K562 (cell line): ENCODE measurements around the gene PSMC1. TPM values are rescaled to one million over a fixed set of nuclear protein-coding genes. Genes with fewer than 3 reads are reported as not detected.

ENCODE experiments used
- ARID2 ChIP-seq: fragments of 450-650 bp; IDR thresholded peaks from 2 replicates; pipeline ENCODE4 v1.6.1; 2017; ENCODE audit warnings: antibody characterized with exemption, mild to moderate bottlenecking
- CBFA2T2 ChIP-seq: fragments of 450-650 bp; conservative IDR thresholded peaks from 2 replicates; pipeline ENCODE4 v1.6.1; 2017; ENCODE audit warnings: mild to moderate bottlenecking
- CBFB ChIP-seq: sonication (generic); formaldehyde crosslinking; IDR thresholded peaks from 2 replicates; pipeline ENCODE4 v1.4.0; 2020; ENCODE audit warnings: mild to moderate bottlenecking, missing genetic modification reagents
- CC2D1A ChIP-seq: fragments of 450-650 bp; IDR thresholded peaks from 2 replicates; pipeline ENCODE4 v1.6.1; 2017; ENCODE audit warnings: mild to moderate bottlenecking
- CEBPB ChIP-seq: fragments of 450-650 bp; IDR thresholded peaks from 2 replicates; pipeline ENCODE4 v1.6.1; 2016; ENCODE audit warnings: missing genetic modification characterization, missing compliant biosample characterization
- E2F1 ChIP-seq: sonication (generic); formaldehyde crosslinking; IDR thresholded peaks from 2 replicates; pipeline ENCODE4 v1.8.1; 2023; ENCODE audit warnings: mild to moderate bottlenecking, missing genetic modification reagents, moderate library complexity
- FOS ChIP-seq: IDR thresholded peaks from 3 replicates; pipeline ENCODE4 v1.6.1; 2011; ENCODE audit not compliant: insufficient read length; ENCODE audit errors: extremely low read depth
- FOXP4 ChIP-seq: sonication (generic); formaldehyde crosslinking; IDR thresholded peaks from 2 replicates; pipeline ENCODE4 v1.8.0; 2022; ENCODE audit warnings: mild to moderate bottlenecking, missing genetic modification reagents, borderline replicate concordance
- GATAD2A ChIP-seq: fragments of 450-650 bp; IDR thresholded peaks from 2 replicates; pipeline ENCODE4 v1.6.1; 2017
- GATAD2B ChIP-seq: fragments of 450-650 bp; IDR thresholded peaks from 2 replicates; pipeline ENCODE4 v1.6.1; 2017; ENCODE audit warnings: mild to moderate bottlenecking, borderline replicate concordance
- GTF2E2 ChIP-seq: fragments of 200-800 bp; sonication (Bioruptor generic); IDR thresholded peaks from 2 replicates; pipeline ENCODE4 v1.6.1; 2016; ENCODE audit warnings: missing genetic modification characterization, missing compliant biosample characterization
- HDAC1 ChIP-seq, 2 experiments: fragments of 450-650 bp; IDR thresholded peaks; 2 replicates each; pipeline ENCODE4 v1.6.1; 2016 to 2017; ENCODE audit warnings: inconsistent platforms in 1 of 2, mild to moderate bottlenecking in 1 of 2, moderate library complexity in 1 of 2
- HDAC8 ChIP-seq: fragments of 450-650 bp; IDR thresholded peaks from 2 replicates; pipeline ENCODE4 v1.6.1; 2016; ENCODE audit warnings: mild to moderate bottlenecking, missing genetic modification characterization, moderate library complexity, missing compliant biosample characterization
- JUNB ChIP-seq: fragments of 450-650 bp; formaldehyde crosslinking; conservative IDR thresholded peaks from 2 replicates; pipeline ENCODE4 v1.4.0; 2020; ENCODE audit warnings: mild to moderate bottlenecking
- NCOA6 ChIP-seq: fragments of 450-650 bp; IDR thresholded peaks from 2 replicates; pipeline ENCODE4 v1.6.1; 2017; ENCODE audit warnings: mild to moderate bottlenecking
- PCBP2 ChIP-seq: fragments of 200-400 bp; formaldehyde crosslinking; IDR thresholded peaks from 2 replicates; pipeline ENCODE4 v1.6.1; 2018; ENCODE audit warnings: low read length, low read depth, mild to moderate bottlenecking, moderate library complexity; ENCODE audit not compliant: poor library complexity, severe bottlenecking
- SRSF9 ChIP-seq: fragments of 200-400 bp; formaldehyde crosslinking; IDR thresholded peaks from 2 replicates; pipeline ENCODE4 v1.6.1; 2017; ENCODE audit warnings: low read depth, low read length, borderline replicate concordance
- SUPT5H ChIP-seq: fragments of 450-650 bp; IDR thresholded peaks from 2 replicates; pipeline ENCODE4 v1.6.1; 2016
- TGIF2 ChIP-seq: sonication (generic); formaldehyde crosslinking; IDR thresholded peaks from 2 replicates; pipeline ENCODE4 v1.8.1; 2022; ENCODE audit warnings: mild to moderate bottlenecking, missing genetic modification reagents, moderate library complexity
- ZBTB33 ChIP-seq: sonication (generic); formaldehyde crosslinking; IDR thresholded peaks from 2 replicates; pipeline ENCODE4 v1.8.1; 2023; ENCODE audit warnings: mild to moderate bottlenecking, missing genetic modification reagents
- ZFPM2 ChIP-seq: fragments of 250-450 bp; sonication (Bioruptor Pico); IDR thresholded peaks from 2 replicates; pipeline ENCODE4 v1.5.1; 2022; ENCODE audit warnings: mild to moderate bottlenecking
- ZNF274 ChIP-seq: IDR thresholded peaks from 2 replicates; pipeline ENCODE4 v1.6.1; 2011; ENCODE audit warnings: low read depth, mild to moderate bottlenecking, low read length, moderate library complexity, borderline replicate concordance
- ZNF764 ChIP-seq: fragments of 250-450 bp; sonication (Bioruptor Pico); IDR thresholded peaks from 2 replicates; pipeline ENCODE4 v1.4.0; 2020; ENCODE audit warnings: low read depth, mild to moderate bottlenecking, moderate library complexity
- polyA plus RNA-seq, 8 experiments: library from polyadenylated mRNA; depleted of rRNA in 4 of 8; stranded (reverse) in 5 of 8; unstranded in 3 of 8; fragments of >200 nt; fragmentation: Nextera tagmentation in 2 of 8; fragmentation: Illumina TruSeq in 1 of 8; extraction: Ambion mirVana in 2 of 8; extraction: Trizol in 1 of 8; gene quantifications; 2 replicates each; pipeline versions ENCODE4 v1.2.1 to v1.2.3, GENCODE V29; 2011 to 2014; ENCODE audit warnings: inconsistent platforms in 1 of 8, missing spikeins in 1 of 8
- total RNA-seq, 7 experiments: library from RNA; depleted of rRNA in 6 of 7; stranded (reverse); fragments of >200 nt in 6 of 7; fragmentation: Illumina TruSeq in 2 of 7; extraction: Trizol in 2 of 7; gene quantifications; 2 replicates each; pipeline versions ENCODE4 v1.2.1 to v1.2.3, GENCODE V29; 2011 to 2021; ENCODE audit warnings: low replicate concordance in 1 of 7
- TF ChIP-seq, protein P1 (sequence below): IDR thresholded peaks from 2 replicates; pipeline ENCODE4 v1.6.1; 2016; ENCODE audit warnings: missing genetic modification characterization, missing compliant biosample characterization

PSMC1 gene
- total and polyA plus RNA-seq, 9 of the 15 experiments (the other 6 are each of a cell fraction or from before 2014, with no cell fraction given): 87.8 to 276 (median 165) TPM

GRCh38 chr14:90256354-90257131 is at the start of gene PSMC1 (continued):
- TF ChIP-seq HDAC1 (IDR thresholded peaks at IDR 0.05) (peak in 1 of 2 experiments; percentile 35; a peak in 1 of 4 replicates), GATAD2B (no peak), HDAC8 (no peak), ARID2 (no peak), GATAD2A (no peak), ZNF764 (CRISPR knock-in tag) (no peak), CEBPB (tag) (no peak), SUPT5H (peak; percentile 79), CBFA2T2 (no peak), ZNF274 (no peak), CBFB (no peak), FOS (no peak), JUNB (CRISPR knock-in tag) (no peak), ZBTB33 (no peak), NCOA6 (no peak), E2F1 (CRISPR knock-in tag) (no peak), FOXP4 (CRISPR knock-in tag) (peak; percentile 36; the same call in 1 of the 2 replicates), GTF2E2 (peak; percentile 45; the same call in 1 of the 2 replicates), SRSF9 (no peak), CC2D1A (peak; percentile 69), PCBP2 (no peak), ZFPM2 (CRISPR knock-in tag) (no peak), TGIF2 (CRISPR knock-in tag) (no peak)
- TF ChIP-seq, protein P1, sequence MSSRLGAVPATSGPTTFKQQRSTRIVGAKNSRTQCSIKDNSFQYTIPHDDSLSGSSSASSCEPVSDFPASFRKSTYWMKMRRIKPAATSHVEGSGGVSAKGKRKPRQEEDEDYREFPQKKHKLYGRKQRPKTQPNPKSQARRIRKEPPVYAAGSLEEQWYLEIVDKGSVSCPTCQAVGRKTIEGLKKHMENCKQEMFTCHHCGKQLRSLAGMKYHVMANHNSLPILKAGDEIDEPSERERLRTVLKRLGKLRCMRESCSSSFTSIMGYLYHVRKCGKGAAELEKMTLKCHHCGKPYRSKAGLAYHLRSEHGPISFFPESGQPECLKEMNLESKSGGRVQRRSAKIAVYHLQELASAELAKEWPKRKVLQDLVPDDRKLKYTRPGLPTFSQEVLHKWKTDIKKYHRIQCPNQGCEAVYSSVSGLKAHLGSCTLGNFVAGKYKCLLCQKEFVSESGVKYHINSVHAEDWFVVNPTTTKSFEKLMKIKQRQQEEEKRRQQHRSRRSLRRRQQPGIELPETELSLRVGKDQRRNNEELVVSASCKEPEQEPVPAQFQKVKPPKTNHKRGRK: 0 out of 2 replicates have a peak, but pooled peaks have one; percentile 4
